HCEC 1CT (cell line): Measurements from ENCODE around the gene HIVEP3.

Experiments
- DNase-seq: peaks from one replicate; pipeline ENCODE4 v3.0.0-alpha.2; 2017

Gene HIVEP3

GRCh38 chr1:41475346-41475745, 443.4 kb downstream of the HIVEP3 start:
- DNase-seq = no peak

DNA sequence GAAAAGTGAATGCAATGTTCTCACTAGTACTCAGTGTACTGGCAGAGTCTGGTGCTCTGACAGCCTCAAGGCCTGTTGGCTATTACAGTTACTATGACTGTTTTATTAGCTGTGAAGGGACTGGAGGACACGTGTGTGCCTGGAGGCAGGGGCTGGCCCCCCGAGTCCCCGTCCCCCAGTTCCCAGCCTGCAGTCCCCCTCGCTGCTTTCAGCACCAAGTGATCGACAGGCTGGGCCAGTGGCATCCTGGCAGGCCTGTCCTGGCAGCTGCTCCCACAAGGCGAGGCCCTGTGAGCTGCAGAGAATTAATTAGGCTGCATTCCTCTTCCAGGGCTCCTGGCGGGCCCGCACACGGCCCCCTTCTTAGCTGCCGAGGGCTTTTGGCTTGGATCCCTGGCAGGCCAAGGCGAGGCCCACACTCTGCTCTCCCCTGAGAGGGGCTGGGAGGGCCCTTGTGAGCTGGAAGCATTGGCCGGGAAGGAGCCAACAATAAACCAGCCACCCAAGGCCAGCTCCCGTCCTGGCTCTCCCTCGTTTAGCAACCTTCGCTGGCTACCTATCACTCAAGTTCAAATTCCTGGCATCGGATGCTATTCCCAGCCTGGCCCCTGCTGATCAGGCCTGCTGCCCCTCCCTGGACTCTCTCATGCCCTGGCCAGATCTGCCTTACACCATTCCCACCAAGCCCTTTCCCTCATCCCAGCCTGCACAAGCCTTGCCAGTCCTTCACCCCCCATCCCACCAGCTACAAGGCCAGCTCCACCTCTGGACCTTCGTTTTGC, 444.0 kb downstream of the HIVEP3 start:
- DNase-seq = no peak

- DNase-seq = no peak
Observed at GRCh38 chr1:41473738-41474362, 444.9 kb downstream of the HIVEP3 start.

GRCh38 chr1:41471658-41472057, 447.1 kb downstream of the HIVEP3 start:
- DNase-seq = no peak

GRCh38 chr1:41469706-41470105, 449.0 kb downstream of the HIVEP3 start:
- no peak for DNase-seq

DNA sequence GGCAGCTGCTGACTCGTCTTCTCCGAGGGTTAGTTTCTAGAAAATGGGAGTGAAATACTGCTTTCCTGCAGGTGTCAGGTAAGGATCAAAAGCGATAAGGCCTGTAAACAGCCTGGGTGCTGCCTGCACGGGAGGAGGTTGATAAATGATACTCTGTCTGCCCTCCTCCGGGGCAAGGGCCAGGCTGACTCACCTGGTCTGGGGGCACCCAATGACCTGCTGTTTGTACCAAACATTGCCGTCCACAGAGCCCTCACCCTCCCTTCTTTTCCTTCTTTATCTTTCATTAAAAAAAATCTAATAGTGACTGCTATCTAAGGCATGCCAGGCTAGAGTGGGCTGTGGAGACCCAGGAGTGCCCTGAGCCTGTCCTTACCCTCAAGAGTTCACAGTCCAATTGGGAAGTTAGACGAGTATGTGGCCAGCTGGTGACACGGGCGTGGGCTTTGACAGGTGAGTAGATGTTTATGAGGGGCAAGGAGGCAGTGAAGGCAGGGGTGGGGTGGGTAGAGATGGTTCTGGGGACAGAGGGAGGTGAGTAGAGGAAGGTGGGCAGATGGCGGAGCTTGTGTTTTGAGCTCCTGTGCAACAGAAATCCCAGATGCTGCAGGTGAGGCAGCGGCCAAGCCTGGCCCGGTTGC, 450.5 kb downstream of the HIVEP3 start:
- no peak for DNase-seq

GRCh38 chr1:41467673-41468072, 451.0 kb downstream of the HIVEP3 start:
- no peak for DNase-seq

DNA sequence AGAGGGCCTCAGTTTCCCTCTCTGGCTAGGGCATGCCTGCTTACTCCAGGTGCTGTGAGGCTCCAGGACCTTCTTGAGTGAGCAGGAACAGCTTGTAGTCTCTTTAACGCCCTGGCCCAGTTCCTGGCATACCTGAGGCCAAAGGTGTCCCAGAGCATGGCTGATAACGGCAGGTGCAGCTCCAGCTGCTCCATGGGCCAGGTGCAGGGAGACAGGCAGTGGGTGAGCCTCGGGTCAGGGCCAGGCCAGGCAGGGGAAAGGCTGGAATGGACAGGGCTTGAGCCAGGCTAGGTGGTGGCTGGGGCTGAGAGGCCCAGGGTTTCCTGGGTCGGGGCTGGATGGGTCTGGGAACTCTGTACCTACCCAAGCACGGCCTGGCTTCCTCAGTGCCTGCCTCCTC, 452.6 kb downstream of the HIVEP3 start:
- DNase-seq = no peak

GRCh38 chr1:41465741-41466140, 453.0 kb downstream of the HIVEP3 start:
- DNase-seq = no peak

DNA sequence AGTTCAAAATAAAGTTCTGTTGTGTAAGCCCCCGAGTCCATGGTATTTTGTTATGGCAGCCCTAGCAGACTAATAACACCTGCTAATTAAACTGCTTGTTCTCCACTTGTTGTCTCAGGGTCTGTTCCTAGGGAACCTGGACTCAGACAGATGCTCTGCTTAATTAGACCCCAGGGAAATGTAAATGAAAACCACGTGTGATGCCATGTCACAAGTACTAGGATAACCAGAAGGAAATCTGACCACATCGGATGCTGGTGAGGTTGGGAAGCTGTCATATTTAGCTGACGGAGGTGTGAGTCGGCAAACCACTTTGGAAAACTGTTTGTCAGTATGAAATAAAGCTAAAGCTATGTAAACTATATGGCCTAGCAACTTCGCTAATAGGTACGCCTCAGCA, 453.8 kb downstream of the HIVEP3 start:
- DNase-seq = peak; percentile 23

GRCh38 chr1:41463516-41463915, 455.2 kb downstream of the HIVEP3 start:
- no peak for DNase-seq

- DNase-seq = no peak
Observed at GRCh38 chr1:41462680-41463004, 456.1 kb downstream of the HIVEP3 start.

GRCh38 chr1:41461790-41462679, 456.7 kb downstream of the HIVEP3 start:
- no peak for DNase-seq

GRCh38 chr1:41456847-41457540, 461.7 kb downstream of the HIVEP3 start:
- no peak for DNase-seq
